SK-MEL-5 (cell line): ENCODE measurements around the gene UBAP1L. TPM values are rescaled to one million over a fixed set of nuclear protein-coding genes. Genes with fewer than 3 reads are reported as not detected.
"Not testable (repeated sequence)": the region's sequence is repeated elsewhere in the genome, so short reads cannot be mapped to it uniquely, and the experiment has no call there.

Source experiments
- DNase-seq: peaks from one replicate; pipeline ENCODE4 v3.0.0-alpha.2; 2016; ENCODE audit warnings: low read depth, low spot score
- in situ Hi-C: cut with HindIII; loops from 2 replicates; pipeline ENCODE4 v1.10.0; 2016; ENCODE audit warnings: low sequenced_read_pairs, high pct_unique_total_duplicates, low pct_unique_long_range_greater_than_20kb
- total RNA-seq: library from RNA; depleted of rRNA; stranded (reverse); fragments of >200 nt; shearing (Covaris generic); gene quantifications from 2 replicates; pipeline ENCODE4 v1.2.3, GENCODE V29; 2014

The UBAP1L gene
- total RNA-seq, 1 experiment from 2014 or later, result 31.5 TPM

- in situ Hi-C loops, result no loop called here
- DNase-seq, result no peak
These were observed 12.1 kb downstream of the UBAP1L start for GRCh38 chr15:65102912-65103311.

DNA sequence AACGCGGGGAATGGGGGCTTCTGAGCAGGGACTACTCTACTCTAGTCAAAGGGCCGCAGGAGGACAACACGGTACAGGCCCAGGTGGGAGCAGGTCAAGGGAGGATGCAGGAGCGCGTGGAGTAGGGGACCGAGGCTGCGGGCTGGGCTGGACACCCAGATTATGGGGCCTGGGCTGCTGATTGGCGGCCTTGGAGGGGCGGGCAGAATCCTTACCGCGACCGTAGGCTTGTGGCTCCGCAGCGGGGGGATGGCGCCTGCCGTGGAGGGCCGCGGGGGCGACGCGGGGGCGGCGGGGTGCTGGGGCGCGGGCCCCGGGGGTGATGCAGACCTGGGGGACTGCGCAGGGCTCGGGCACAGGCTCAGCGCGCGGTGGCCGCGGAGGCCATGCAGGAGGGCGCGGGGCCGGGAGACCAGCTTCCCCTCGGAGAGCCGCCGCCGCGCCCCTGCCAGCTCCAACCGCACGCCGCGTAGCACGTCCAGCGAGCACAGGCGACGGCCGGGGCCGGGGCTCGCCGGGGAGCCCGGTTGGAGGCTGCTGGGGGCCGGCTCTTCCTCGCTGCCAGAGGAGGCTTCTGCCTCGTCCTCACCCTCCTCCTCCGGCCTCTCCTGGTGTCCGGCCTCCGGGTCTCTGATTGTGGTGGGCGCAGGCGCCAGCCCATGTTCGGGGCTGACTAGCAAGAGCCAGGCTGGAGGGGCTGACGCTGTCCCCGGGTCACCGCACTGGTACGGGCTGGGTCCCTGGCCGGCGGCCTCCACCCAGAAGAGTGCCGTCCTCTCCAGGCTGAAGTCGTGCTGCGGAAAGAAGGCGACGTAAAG, 12.9 kb downstream of the UBAP1L start:
- in situ Hi-C loops, result no loop called here
- no peak for DNase-seq

DNA sequence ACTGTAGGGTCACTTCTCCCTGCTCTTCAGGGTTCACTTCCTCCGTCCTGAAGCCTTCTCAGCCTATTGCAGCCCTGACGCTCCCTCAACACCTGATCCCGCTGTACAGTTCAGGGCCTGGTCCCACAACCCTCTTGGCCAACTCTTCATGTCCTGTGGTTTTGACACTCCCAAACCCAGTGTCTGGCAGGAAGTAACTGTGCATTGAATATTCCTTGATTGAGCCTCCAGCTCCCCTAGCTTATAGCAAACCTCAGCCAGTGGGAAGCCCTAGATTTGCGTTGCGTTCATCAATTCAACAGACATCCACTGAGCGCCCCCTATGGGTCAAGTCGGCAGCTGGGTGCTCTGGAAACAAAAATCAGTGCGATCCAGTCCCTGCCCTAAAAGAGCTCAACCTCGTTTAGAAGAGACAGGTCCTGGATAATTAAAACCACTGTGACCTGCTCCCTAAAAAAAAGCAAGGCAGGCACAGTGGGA, 13.5 kb downstream of the UBAP1L start:
- in situ Hi-C loops, result no loop called here
- peak; percentile 80 for DNase-seq

DNA sequence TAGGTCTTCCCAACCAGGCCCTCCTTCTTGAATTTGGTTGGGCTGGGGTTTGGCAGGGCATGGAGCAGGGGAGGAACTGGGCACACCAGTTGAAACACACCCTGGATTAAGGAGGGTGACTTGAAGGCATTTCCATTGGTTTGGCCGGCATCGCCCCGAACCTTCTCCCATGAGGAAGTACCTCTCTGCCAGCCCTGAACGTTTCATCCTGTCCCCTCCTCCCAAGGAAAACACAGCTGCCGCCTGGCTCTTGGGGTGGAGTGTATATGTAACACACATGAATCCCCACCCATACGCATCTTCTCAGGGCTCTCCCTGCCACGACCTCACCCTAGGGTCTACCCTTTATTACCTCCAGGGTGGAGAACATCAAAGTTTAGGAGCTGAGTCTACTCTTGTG, 14.6 kb downstream of the UBAP1L start:
- DNase-seq, result no peak
- in situ Hi-C loops, result no loop called here

GRCh38 chr15:65099801-65100200, 15.2 kb downstream of the UBAP1L start:
- in situ Hi-C loops, DNase-seq: not testable (repeated sequence)

- in situ Hi-C loops, result no loop called here
- DNase-seq, result no peak
These were observed 15.7 kb downstream of the UBAP1L start for GRCh38 chr15:65099336-65099735.

DNA sequence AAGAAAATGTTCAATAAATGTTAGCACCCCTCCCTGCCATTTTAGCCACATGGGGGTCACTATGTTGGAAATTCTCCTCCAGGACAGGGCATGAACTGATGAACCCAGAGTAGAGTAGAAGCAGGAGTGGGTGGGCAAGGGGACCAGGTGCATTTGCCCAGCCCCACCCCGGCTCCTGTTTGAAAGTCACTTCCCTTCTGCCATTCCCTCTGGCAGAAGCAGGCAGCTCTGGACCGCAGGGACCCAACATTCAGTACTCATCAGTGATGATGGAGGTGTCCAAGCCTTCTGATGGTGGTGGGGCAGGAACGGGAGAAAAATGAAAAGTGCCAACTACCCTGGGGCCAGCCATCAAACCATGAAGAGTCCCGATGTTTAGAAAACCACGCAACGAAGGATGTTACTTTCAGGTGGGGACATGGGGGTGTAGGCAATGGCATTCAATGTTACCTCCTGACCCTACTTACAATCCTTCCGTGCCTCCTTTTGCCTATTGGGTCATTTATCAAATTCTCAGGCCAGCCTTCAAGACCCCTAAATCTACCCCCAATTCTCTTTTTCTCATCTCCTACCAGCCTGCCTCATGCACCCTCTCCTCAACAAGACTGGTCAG, 17.2 kb downstream of the UBAP1L start:
- in situ Hi-C loops, result no loop called here
- no peak for DNase-seq

DNA sequence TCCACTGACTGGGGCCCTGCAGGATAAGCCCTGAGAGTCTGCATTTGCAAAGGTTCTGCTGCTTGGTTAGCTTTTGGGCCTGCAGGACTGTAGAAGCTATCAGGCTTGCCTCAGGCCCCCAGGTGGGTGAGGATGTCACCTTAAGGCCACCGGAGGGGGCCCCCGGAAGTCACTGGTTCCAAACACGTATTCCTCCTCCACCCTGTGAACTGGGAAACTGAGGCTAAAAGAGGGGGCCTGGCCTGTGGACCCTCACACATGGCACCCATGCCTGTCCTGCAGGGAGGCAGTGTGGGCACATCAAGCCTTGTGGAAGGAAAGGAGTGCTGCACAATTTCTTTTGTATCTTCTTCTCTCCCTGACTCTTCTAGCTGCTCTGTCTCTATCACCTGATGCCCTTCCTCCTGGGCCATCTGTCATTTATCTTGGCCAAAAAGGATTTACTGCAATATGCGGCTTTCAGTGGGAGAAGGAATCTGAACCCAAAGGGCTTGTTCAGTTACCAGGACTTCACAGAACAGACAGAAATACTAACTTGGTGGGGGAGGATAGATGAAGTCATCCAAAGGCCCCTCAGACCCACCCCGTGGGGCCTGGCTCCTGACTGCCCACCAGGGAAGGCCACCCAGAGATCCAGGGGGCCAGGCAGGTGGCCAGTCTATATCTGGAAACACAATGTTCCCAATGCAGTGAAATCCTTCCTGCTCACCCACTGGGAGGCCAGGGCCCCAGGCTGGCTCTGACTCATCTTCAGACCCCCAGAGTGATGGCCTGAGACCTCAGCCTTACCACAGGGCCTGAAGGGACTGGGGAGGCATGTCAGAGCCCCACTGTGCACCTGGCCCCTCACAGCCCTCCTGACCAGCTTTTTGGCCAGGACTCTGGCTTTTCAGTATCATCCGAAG, 18.3 kb downstream of the UBAP1L start:
- DNase-seq, result no peak
- in situ Hi-C loops, result no loop called here

- no peak for DNase-seq
- in situ Hi-C loops, result no loop called here
These were observed 19.3 kb downstream of the UBAP1L start for GRCh38 chr15:65095747-65096104.

- in situ Hi-C loops, result no loop called here
- no peak for DNase-seq
These were observed 19.8 kb downstream of the UBAP1L start for GRCh38 chr15:65095011-65095746.

- in situ Hi-C loops, result no loop called here
- DNase-seq, result no peak
These were observed 20.6 kb downstream of the UBAP1L start for GRCh38 chr15:65094294-65094995.

DNA sequence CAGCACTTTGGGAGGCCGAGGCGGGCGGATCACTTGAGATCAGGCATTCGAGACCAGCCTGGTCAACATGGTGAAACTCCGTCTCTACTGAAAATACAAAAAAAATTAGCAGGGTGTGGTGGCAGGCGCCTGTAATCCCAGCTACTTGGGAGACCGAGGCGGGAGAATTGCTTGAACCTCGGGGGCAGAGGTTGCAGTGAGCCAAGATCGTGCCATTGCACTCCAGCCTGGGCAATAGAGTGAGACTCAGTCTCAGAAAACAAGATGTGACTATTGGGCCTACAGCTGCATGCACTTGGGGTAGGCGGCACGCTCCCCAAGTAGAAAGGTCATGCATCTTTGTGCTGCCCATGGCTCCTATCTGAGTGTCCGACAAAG, 21.2 kb downstream of the UBAP1L start:
- DNase-seq, in situ Hi-C loops: not testable (repeated sequence)

- DNase-seq, result no peak
- in situ Hi-C loops, result no loop called here
These were observed 21.8 kb downstream of the UBAP1L start for GRCh38 chr15:65092911-65093792.

GRCh38 chr15:65091946-65092770, 22.8 kb downstream of the UBAP1L start:
- no peak for DNase-seq
- in situ Hi-C loops, result no loop called here

DNA sequence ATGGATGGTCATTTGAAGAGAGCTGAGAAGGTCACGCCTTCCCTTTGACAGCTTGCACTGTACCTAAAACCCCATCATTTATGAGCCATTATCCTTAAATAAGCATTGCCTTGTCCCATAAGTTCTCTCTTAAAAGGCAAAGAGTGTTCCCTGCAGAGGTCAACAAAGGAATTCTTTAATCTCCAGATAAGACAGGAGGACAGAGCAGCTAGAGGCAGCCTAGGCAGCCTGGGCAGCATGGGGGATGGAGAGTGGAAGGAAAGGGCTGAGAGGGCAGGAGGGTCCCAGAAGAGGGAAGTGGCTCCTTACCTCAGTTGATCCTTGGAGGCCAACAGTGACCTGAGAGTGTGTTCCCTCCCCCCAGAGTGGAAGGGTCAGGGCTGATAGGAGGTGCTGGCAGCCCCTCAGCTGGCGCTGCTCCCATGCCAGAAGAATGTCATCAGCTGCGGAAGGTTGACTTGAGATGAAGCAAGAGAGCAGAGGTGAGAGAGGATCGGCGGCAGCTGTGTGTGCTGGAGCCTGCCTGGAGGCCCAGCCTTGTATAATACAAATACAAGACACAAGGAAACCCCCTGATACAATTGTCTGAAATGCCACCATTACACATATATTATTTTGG, 25.7 kb downstream of the UBAP1L start:
- DNase-seq, result no peak
- in situ Hi-C loops, result no loop called here
